Activated CD4-positive, alpha-beta T cell treated with anti-CD3 and anti-CD28 coated beads, Interleukin-2, amount 50 U/mL, for 16 hours (primary cell): ENCODE data around the gene GCN1.

Experiments used
- DNase-seq: peaks from one replicate; pipeline ENCODE4 v3.0.0-alpha.2; 2020

GCN1 gene

DNA sequence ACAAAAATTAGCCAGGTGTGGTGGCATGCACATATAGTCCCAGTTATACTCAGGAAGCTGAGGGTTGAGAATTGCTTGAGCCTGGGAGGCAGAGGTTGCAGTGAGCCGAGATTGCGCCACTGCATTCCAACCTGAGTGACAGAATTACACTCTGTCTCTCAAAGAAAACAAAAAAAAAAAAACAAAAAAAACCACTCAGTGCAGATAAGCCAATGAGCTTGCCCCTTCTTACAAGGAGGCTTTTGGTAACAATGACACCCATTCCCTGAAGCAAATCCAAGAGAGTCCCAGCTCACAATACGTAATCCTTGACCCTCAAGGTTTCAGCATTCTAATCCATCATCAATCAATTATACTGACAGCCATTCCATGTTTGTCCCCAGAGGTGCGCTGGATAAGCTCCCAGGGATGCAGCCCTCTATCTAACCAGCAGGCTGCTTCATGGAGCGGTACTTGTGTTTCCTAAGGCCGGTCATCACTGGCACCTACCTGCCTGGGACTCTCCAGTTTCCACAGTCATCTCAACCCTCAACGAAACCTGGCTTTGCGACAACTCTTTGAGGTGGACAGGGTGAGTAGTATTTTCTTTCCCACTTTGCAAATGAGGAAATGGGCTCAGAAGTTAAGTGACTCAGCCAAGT is 12.4 kb downstream of the GCN1 start:
- DNase-seq = no peak

GRCh38 chr12:120180975-120181374 is 13.5 kb downstream of the GCN1 start:
- DNase-seq = no peak

DNA sequence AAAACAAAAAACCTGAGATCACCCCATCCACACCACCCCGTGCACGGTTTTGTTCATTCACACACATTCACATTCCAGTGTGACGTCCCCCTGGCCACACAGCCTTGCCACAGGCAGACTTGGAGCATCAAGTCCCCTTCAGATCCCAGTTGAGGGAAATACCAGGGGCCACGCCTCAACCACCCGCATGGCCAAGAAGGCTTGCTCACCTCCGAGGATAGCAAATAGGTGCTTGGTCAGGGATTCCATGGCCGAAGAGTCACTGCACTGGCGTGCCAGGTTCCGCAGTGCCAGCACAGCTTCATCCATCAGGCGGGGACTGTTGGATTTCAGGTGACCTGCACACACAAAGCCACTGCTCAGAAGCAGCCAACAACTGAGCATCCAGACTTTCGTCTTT is 19.0 kb downstream of the GCN1 start:
- DNase-seq = no peak

DNA sequence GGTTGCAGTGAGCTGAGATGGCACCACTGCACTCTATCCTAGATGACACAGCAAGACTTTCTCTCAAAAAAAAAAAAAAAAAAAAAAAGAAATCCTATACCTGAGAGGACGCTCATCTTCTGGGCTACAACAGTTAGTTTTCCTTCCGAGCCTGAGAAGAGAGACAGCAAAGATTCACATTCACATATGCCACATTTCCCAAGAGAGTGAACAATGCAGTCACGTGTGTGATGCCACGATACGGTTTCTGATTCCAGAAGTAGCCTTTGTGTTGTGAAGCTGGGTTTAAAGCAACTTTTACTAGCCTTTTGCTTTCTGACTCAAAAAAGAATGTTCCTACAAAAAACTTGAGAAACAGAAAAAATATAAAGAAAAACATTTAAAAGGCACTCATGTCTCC is 19.5 kb downstream of the GCN1 start:
- no peak for DNase-seq

DNA sequence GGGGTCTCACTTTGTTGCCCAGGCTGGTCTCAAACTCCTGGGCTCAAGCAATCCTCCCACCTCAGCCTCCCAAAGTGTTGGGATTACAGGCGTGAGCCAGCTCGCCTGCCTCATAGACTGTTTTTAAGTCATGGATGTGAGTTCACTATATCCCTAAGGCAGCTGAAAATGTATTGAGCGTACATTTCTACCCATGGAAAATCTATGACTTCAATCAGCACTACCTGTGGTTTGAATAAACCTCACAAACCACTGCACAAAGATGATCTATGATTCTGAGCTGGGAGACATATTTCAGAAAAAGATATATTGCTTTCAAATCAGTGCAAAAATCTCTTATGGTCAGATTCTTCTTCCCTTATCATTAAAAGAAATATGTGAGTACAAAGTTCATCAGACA is 22.5 kb downstream of the GCN1 start:
- DNase-seq = peak; percentile 17

- DNase-seq = no peak
These were observed 23.9 kb downstream of the GCN1 start for GRCh38 chr12:120170631-120171030.

- no peak for DNase-seq
These were observed 24.6 kb downstream of the GCN1 start for GRCh38 chr12:120169946-120170345.

DNA sequence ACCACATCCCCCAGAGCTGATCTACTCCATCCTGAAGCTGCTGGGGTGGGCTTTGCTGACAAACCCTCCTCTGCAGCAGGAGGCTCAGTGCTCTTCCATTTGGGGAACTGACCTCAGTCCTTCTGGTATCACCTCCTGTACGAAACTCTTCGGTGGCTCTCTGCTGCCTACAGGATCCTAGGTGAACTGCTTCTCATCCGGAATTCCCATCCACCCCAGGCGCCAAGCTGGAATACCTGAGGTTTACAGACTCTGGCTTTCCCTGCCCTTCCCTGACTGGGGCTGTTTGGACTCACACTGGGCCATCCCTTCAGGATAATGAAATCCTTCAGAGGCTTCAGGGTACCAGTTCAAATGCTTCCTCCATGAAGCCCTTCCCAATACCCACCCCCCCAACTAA is 26.2 kb downstream of the GCN1 start:
- DNase-seq = no peak

- no peak for DNase-seq
These were observed 26.9 kb downstream of the GCN1 start for GRCh38 chr12:120167529-120168095.

GRCh38 chr12:120164293-120164692 is 30.2 kb downstream of the GCN1 start:
- DNase-seq = no peak

GRCh38 chr12:120162763-120163162 is 31.8 kb downstream of the GCN1 start:
- no peak for DNase-seq

GRCh38 chr12:120161852-120162251 is 32.7 kb downstream of the GCN1 start:
- DNase-seq = no peak

DNA sequence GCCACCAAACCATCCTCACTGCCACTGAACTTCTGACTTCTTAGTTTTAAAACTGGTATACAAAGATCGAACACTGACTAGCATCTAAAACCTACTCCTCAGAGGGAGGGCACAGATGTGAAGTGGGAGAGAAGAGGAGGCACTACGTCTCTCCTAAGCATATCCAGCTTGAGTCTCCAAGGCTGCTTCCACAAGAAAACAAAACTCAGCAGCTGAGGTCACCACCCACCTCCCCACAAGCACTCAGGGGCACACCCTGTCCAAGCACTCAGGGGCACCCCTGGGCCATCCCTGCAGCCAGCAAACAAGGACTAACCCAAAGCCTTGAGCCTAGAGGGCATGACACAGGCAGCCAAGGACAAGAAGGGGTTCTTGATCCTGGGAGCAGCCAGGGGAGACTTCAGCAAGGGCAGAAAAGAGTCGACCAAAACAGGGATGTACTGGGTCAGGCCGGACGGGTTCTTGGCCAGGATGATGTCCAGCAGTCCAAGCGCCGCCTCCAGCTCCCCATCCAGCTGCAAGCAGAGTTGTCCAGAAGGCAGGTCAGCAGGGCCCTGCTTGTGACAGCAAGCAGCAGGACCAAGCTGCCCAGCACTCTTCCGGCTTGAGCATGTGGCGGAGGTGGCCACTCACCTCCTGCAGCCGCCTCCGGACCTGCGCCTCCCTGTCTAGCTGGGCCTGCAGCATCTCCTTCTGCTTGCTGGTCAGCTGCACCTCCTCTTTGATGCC is 34.8 kb downstream of the GCN1 start:
- DNase-seq = no peak

- no peak for DNase-seq
These were observed 36.2 kb downstream of the GCN1 start for GRCh38 chr12:120158351-120158750.

DNA sequence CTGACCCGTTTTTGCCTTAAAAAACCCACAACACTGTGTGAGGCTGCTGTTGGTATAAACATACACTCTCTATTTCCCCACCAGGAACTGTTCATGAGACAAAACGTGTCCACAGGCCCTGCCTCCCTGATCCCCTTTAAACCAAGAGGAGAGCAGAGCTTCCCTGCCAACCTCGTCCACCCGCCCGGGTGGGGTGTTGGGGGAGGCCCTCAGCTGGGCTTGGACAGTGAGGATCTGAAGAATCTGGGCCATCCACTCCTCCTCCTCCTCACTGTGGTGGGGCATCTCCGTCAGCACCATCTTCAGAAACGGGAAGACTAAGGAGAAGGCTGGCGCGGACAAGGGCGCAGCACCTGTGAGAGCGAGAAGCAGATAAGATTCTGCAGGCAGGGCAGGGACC is 36.8 kb downstream of the GCN1 start:
- no peak for DNase-seq

GRCh38 chr12:120156315-120157259 is 37.9 kb downstream of the GCN1 start:
- peak; percentile 15 for DNase-seq

DNA sequence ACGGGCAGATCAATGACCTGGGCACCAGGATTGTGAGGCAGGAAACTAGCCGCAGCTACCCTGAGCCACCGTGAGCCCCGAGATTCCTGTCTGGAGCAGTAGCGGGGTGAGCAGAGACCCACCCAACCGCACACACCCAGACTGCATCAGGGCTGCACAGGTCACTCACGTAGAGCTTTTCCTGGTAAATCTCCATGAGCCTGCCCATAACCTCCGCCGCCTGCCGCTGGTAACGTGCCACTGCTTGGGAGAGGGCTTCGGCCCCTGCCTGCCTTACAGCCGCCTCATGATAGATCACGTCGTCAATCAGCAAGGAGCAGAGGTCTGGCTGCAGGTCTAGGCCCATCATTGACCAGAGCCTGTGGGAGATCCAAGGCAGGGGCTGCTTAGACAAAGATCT is 39.4 kb downstream of the GCN1 start:
- DNase-seq = no peak

DNA sequence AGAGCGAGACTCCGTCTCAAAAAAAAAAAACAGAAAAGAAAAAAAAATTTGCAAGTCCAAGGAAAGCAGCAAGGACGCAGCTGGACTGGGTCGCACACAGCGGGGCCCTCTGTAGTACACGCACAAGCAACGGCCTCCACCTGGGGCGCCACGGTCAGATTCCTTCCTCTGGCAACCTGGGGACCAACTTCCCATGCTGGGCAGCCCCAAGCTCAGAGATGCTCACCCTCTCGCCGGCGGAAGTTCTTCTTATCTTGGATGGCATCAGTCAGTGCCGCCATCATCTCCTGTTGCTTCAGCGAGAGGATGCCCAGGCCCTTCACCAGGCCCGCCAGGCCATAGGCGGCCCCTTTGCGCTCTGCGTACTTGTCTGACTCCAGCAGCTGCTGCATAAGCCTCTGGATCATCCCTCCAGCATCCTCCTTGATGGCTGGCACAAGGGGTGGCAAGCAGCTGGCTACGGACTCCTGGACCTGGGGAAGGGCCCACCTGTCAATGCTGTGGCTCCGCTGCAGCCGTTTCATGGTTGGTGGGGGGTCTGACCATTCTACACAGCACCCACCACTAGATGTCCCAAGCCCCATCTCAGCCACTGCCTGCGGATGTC is 43.5 kb downstream of the GCN1 start:
- DNase-seq = no peak

DNA sequence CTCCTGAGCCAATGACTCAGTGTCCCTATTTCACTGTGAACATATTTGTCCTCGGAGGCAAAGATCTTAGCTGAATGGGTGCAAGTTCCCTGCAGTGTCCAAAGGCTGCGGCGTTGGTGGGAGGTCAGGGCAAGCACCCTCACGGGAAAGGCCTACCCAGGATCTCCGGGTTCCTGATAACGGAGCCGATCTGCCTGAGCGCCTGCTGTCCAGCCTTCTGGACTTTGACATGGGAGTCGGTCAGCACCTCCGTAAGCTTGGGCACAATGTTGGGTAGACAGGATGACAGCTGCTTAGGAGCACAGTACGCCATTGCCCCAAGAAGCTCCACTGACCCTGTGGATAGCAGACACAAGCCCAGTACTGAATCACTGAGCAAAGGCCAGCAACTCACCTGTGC is 46.5 kb downstream of the GCN1 start:
- DNase-seq = no peak

GRCh38 chr12:120145164-120145563 is 49.4 kb downstream of the GCN1 start:
- DNase-seq = no peak

- DNase-seq = no peak
These were observed 50.3 kb downstream of the GCN1 start for GRCh38 chr12:120144215-120144614.

DNA sequence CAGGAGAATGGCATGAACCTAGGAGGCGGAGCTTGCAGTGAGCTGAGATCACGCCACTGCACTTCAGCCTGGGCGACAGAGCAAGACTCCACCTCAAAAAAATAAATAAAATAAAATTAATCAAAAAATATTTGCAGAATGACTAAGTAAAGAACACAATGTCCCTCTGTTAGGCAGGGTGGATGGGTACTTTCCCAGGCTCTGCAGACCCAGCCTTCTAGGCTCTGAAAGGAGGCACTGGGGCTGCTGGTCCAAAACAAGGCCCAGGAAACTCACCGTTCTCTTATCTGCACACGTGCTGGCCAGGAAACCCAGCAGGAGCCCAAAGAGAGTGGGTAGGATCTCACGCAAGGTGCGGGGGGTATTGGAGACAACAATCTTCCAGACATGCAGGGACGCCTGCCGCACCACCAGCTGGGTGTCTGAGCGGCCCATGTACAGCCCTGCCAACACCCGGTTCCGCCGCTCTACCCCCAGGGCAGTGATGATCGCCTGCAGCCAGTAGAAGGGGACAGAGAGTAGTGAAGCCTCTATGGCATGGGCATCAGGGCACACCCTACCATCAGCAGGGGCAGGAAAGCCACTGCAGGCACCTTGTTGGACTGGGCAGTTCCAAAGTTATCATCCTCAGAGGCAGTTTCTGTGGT is 52.2 kb downstream of the GCN1 start:
- no peak for DNase-seq
